Left hindlimb (tissue), 1 donor: ENCODE data around the gene PTHLH.
A peak's percentile ranks its signal among the peaks of the same experiment; 100 is the strongest.

Experiments
- DNase-seq: peaks from one replicate; pipeline ENCODE4 v3.0.0-alpha.2; 2018

PTHLH gene

GRCh38 chr12:27973487-27973890, 956 bp upstream of the PTHLH start:
- DNase-seq: no peak

- no peak for DNase-seq
Measured at GRCh38 chr12:27971606-27972005, 927 bp downstream of the PTHLH start.

GRCh38 chr12:27971121-27971489, 1.4 kb downstream of the PTHLH start:
- DNase-seq: peak; percentile 55

GRCh38 chr12:27970401-27971120, 2.0 kb downstream of the PTHLH start:
- peak; percentile 67 for DNase-seq

- peak; percentile 78 for DNase-seq
Measured at GRCh38 chr12:27969624-27970400, 2.7 kb downstream of the PTHLH start.

GRCh38 chr12:27968972-27969623, 3.4 kb downstream of the PTHLH start:
- peak; percentile 47 for DNase-seq

- DNase-seq: no peak
Measured at GRCh38 chr12:27967551-27968054, 4.9 kb downstream of the PTHLH start.

- no peak for DNase-seq
Measured at GRCh38 chr12:27966870-27967269, 5.7 kb downstream of the PTHLH start.

GRCh38 chr12:27965966-27966365, 6.6 kb downstream of the PTHLH start:
- DNase-seq: no peak

GRCh38 chr12:27965411-27965810, 7.1 kb downstream of the PTHLH start:
- DNase-seq: no peak

GRCh38 chr12:27964123-27964522, 8.4 kb downstream of the PTHLH start:
- DNase-seq: no peak

- peak; percentile 52 for DNase-seq
Measured at GRCh38 chr12:27960821-27961220, 11.7 kb downstream of the PTHLH start.

GRCh38 chr12:27958675-27959074, 13.9 kb downstream of the PTHLH start:
- DNase-seq: no peak

- DNase-seq: no peak
Measured at GRCh38 chr12:27957366-27957765, 15.2 kb downstream of the PTHLH start.

- no peak for DNase-seq
Measured at GRCh38 chr12:27953817-27954216, 18.7 kb downstream of the PTHLH start.

- no peak for DNase-seq
Measured at GRCh38 chr12:27953348-27953747, 19.2 kb downstream of the PTHLH start.

GRCh38 chr12:27952510-27952909, 20.0 kb downstream of the PTHLH start:
- peak; percentile 30 for DNase-seq

GRCh38 chr12:27951898-27952297, 20.6 kb downstream of the PTHLH start:
- no peak for DNase-seq

GRCh38 chr12:27946421-27946820, 26.1 kb downstream of the PTHLH start:
- no peak for DNase-seq

- DNase-seq: peak; percentile 66
Measured at GRCh38 chr12:27940756-27941402, 31.7 kb downstream of the PTHLH start.

GRCh38 chr12:27940245-27940644, 32.3 kb downstream of the PTHLH start:
- no peak for DNase-seq

GRCh38 chr12:27937768-27938167, 34.8 kb downstream of the PTHLH start:
- DNase-seq: no peak

- DNase-seq: no peak
Measured at GRCh38 chr12:27936196-27936595, 36.3 kb downstream of the PTHLH start.
